Measurements from ENCODE around the gene PKD1L1.

PKD1L1 gene

DNA sequence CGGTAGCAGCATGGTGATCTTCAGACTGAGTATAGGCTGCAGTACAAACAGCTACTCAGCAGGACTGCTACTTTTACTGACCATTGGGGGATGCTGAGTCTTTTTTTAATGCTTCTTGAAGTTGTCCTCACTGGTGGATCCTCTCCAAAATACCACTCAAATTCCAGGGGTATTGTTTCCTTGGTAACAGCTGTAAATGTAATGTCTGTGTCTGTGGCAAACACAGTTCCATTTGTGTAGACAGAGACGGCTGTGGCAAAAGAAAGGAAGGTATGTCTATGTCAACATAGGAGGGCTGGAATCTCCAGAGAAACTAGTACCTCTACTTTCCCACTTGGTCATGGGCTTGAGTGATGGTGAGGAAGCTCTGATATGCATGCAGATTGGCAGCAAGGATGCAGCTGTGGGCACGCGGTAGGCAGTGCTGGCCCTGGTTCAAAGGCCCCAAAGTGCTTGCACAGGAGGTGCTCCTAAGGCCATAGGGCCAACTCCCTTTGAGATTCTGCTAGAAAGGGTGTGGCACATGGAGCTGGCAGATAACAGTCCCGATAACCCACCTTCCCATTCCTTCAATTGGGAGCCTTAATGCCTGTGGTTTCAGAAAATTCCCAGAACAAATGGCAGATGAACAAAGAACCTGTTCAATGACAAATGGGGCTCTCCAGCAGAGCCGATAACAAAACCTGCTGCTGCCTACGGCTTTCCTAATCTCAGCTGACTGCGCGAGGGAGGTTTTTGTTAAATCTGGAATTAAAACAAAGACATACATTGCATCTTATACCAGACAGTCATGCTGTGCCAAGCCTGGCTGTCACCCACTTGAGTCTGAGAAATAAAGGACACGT lies 43.0 kb downstream of the PKD1L1 start:
- no peak for DNase-seq (ENCODE audit: low read depth)

DNA sequence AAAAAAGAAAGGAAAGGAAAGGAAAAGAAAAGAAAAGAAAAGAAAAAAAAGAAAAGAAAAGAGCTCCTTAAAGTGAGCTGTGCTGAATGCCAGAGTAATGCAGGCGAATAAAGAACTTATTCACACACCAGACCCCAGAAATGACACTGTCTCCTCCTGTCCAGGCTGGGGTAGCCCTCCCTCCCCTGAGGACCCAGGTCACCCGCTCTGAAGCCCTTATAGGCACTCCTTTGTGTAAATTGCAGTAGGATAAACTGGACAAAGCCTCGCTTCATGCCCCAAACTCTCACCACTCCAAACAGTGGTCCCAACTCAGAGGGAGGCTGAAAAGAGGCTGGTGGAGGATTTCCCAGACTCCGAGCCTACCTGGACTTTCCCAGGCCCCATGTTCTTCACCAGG lies 46.3 kb downstream of the PKD1L1 start:
- DNase-seq (ENCODE audit: low read depth): no peak

DNA sequence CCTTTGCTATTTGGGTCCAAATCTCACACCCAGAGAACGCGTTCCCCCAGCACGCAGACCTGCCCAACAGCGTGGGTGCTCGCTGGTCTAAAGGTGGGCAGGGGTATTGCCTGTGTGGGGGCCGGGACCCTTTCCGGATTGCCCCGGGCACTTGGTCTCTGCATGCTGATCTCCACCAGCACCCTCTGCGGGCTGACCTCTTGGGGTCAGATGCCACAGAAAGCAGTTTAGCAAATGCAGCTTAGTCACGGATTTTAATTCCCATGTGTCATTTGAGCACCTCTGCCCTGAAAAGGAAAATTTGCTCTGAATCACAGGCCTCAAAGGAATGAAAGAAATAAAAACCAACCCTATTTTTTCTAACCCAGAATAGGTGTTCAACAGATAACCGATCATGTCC lies 46.7 kb downstream of the PKD1L1 start:
- DNase-seq (ENCODE audit: low read depth): no peak

DNA sequence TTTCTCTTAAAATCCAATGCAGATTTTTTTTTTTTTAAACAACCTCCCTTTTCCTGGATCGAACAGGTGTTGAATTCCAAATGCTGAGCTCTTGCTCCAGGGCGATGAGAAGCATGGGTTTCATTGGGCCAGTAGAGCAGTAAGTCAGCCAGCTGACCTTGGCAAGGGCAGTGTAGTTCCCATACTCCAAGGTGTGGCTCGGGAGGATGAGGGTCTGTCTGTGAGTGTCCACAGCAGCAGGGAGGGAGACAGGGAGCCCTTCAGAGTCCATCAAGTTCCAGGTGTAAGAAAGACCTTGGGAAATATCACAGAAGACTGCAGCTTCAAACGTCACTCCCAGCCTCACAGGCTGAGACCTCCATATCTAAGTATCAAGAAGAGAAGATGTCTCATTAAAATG lies 50.4 kb downstream of the PKD1L1 start:
- no peak for DNase-seq (ENCODE audit: low read depth)

DNA sequence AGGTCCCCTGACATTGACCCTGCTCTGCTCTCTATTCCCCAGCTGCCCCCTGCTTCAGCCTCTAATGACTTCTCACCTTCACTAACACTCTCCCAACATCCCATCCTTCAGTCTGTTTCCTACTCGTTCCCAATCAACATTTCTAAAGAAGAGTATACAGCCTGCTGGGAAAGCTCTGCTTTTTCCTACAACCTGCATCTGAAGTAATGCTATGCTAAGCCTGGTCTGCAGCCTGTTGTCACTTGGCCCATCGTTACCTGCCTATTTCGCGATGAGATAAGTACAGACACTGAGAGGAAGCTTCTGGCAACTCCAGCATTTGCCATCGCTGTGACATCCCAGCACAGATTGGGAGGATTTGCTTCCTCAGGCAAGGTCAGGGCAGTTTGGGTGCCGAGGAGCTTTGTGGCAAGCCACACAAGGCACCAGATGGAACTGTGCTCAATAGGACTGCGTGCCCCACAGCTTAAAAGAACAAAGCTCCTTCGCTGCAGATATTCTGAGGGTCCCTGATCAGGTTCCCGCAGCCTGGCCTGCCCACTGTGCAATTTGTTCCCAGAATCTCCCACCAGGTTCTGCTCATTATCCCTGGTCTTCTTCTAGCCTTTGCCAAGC lies 51.4 kb downstream of the PKD1L1 start:
- no peak for DNase-seq (ENCODE audit: low read depth)

DNA sequence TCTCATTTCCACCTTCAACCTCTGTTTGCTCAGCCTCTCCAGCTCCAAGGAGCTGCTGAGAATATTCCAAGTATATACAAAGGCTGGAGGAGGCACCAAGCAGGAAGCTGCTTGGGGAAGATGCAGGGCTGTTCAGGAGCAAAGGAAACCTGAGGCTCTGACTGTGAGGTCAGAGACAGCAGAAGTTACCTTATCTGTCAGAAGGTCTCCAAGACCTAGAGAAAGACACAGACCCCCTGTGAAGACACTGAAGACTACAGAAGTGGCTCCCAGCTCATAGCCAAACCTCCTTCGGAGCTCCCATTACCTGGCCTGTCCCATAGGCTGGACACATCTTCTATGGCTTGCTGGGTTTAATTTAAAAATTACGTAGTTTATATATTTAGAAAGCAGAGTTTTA lies 53.2 kb downstream of the PKD1L1 start:
- DNase-seq (ENCODE audit: low read depth): no peak

DNA sequence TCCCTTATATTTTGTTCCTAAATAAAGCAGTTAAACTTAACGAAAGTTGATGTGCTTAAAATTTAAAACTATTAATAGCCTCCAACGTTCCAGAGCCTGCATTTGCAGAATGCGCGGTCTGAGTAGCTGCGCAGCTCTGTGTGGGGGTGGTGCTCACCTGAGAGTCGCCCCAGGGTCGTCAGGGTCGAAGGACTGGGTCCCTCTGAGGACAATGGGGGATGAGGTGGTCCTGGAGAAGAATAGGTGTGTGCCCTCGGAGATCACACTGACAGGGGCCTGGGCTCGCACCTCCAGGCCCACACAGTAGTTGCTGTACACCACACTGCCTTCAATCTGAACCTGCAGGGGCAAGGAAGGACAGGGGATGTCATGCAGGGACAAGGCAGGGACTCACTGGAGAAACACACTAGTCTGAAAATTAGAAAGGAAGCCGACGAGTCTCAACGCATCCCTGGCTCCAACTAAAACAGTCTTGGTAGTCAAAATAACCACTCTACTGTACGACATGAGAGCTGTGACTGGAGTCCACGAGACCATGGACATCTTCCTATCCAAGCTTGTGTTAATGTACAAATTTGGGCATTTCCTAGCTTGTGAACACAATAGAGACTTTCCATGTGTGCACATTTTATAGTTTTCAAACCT lies 54.4 kb downstream of the PKD1L1 start:
- no peak for DNase-seq (ENCODE audit: low read depth)

DNA sequence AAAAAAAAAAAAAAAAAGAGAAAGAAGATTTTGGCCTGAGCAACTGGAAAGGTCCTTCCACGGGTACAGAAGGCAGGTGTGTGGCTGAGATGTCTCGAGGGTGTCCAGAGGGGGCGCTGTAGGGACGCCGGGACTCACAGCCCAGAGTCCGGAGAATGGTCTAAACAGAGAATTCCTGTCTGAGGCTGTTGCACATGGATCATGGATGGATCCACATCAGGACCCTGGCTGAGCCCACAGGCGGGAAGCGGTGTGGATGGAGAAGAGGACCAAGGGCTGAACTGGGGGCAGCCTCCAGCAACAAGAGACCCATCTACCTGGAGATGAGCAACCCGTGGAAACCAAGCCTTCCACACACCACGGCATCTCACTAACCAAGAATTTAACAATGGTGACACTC lies 55.0 kb downstream of the PKD1L1 start:
- no peak for DNase-seq (ENCODE audit: low read depth)

DNA sequence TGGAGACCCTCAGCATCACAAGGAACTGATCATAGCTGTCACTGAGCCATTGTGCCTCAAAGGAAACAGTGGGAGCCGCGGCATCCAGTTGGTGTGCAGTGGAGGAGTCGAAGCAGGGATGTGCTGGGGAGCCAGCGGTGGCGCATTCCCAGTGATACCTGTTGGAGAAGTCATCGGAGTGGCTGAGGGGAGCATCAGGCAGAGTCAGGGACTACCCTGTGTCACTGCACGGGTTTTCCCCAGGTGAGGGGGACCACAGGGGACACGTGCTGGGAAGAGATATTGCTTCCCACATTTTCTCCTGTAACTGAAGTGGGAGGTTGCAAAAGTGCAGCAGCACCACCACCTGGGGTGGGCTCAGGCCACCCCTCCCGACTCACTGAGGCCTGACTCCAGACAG lies 57.7 kb downstream of the PKD1L1 start:
- no peak for DNase-seq (ENCODE audit: low read depth)

DNA sequence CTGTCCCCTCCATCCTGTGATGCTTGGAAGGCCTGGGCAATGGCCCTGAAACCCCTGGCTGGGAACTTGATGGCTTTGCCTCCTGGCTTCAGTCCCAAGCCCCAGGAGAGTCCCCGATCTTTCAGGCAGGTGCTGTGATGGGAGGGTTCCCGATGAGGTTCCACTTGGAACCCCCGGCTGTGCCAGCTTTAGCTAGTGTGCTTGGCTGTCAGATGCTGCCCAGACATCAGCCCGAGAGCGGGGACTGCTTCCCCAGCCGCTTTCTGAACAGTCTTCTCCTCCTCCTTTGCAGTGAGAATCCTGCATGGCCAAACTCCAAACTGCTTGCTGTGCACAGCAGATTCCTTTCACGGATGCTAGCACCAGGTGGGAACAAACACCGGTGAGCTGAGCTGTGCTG lies 58.1 kb downstream of the PKD1L1 start:
- DNase-seq (ENCODE audit: low read depth): no peak

DNA sequence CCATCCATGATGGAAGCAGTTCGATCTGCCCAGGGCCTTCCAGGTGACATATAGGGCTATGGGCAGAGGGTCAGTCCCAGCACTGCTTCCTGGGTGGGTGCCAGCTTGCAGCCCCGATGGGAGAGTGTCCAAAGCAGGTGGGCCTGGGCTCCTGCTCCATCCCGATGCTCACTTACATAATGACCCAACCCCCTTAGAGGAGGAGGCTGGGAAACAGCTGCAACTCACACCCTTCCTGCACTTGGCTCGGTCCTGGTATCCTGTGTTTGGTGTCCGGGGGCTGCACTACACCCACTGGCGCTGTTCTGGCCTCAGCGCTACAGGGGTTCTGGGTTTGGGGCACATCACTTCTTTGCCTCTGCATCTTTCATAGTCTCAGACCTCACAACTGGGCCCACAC lies 58.5 kb downstream of the PKD1L1 start:
- DNase-seq (ENCODE audit: low read depth): no peak

DNA sequence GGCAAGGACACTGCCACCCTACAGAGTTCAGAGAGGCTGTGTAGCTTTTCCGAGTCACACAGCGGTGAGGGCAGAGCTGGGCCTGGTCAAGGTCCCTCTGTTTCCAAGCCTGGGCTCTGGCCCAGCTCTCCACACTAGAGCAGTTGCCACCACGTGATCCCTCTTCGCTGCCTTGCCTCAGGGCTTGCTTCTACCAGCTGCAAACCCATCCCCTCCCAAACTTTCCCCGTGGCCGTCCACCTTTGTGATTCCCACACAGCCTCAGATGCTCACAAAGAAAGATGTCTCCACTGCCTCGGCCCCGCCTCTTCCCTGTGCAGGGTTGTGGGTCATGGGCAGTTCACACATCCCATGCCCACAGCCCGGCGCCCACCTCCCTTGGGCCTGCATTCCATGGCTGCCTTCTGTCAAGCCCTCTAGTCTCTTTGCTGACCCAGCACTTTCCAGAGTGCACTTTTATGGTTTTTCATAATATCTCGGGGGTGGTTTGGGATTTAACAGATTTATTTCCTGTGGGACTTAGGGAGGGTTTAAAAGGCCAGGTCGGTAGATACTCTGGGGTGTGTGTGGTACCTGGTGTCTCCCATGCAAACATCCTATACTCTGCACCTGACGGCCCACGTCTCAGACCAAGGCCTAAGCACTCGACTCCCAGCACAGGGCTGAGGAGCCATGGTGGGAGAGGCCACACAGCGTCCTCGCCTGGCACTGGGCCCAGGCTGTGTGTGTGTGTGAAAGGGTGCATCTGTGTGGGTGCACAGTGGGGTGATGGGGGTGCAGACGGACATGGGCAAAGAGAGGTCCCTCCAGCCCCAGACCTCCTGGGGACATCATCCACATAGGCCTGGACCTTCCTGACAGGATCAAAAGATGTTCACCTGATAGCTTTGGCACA lies 59.6 kb downstream of the PKD1L1 start:
- no peak for DNase-seq (ENCODE audit: low read depth)

DNA sequence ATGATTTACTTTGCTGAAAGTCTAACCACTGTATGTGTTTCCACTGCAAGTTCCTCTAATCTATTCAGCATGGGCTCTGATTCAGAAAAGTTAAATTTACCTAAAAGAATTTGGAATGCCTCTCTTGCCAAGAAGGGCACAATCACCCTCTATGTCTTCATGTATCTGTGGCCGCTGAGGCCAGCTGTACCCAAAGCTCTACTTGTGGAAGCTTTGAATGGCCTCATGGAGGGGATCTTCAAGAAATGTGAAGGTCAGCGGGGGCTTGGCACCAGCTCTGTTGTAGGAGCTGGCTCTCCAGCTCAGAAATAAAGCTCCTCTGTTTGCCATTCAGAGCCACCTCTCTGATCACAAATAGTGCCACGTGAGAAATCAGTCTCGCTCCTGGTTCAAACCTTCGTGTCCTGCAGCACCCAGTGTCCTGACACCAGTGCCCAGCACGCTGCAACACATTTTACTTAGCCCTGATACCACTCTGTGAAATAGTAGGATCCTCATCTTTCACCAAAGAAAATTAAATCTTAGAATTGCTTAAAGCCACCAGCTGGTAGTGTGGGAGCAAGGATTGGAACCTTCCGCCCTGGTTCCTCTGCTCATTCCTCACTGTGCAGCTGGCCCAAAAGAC lies 61.1 kb downstream of the PKD1L1 start:
- DNase-seq (ENCODE audit: low read depth): no peak

DNA sequence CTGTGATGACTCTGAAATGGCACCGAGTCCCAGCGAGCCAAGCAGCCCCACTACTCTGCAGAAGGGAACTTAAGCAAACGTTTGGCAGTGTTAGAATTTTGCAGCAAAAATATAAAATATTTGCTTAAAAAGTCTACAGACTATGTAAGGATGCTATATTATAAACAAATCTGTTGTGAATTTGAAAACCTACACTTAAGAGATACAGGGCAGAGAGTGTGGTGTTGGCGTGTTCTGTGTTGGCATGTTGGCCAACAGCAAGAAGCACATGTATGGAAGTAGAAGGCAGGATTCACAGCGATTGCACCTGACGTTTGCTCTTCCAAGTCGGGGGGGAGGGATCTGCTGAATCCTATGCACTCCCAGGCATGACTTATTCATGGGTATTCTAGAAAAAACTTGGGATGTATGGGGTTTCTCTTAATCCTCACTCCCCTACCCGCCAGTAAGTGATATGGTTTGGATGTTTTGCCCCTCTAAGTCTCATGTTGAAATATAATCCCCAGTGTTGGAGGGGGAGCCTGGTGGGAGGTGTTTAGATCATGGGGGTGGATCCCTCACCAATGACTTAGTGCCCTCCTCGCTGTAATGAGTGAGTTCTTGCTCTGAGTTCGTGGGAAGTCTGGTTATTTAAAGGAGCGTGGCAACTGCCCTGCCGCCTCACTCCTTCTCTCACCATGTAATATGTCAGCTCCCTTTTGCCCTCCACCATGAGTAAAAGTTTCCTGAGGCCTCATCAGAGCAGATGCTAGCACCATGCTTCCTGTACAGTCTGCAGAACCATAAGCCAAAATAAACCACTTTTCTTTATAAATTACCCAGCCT lies 62.1 kb downstream of the PKD1L1 start:
- no peak for DNase-seq (ENCODE audit: low read depth)

DNA sequence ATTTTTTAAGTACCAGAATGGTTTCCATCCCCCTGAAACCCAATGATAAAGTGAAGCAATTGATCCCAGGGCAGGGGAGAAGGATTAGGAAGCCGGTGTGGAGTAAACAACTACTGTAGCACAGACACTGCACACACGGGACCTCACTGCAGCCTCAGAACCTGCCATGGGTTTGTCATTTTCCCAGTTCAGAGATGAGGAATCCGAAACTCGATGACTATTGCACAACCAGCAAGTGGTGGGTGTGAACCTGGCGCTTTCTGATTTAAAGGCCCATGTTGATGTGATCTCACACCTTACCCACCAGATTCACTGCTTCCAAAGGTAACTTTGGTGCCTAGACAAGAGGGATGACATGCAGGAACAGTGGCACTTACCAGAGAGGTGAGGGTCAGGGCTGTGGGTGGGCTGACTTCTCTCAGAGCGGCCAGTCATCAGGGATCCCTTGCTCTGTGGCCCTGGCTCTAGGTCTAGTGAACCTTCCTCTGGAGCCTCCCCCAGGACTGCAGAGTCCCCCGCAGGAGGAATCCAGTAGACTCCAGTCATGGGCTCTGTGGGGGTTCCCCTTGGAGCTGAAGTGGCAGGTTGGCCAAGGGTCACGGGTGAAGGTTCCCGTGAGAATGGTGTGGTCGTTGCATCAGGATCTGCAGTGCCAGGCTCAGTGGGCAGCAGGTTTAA lies 62.8 kb downstream of the PKD1L1 start:
- no peak for DNase-seq (ENCODE audit: low read depth)

DNA sequence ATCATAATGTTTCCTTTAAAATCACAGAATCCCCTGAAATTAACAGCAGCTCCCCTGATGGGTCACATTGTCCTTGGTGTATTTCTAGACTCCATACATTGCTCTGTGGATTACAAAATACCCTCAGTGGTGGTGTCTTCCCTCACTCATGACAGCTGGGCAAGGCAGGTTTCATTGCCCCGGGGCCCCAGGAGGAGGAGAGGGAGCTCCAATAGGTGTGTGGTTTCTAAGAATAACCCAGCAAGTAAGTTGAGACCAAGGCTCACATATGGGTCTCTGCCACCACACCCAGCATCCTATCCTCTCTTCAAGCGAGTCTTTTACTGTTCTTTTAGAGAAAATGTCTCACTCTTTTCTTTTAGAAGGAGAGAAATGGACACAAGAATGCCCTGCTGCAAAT lies 63.6 kb downstream of the PKD1L1 start:
- DNase-seq (ENCODE audit: low read depth): no peak

DNA sequence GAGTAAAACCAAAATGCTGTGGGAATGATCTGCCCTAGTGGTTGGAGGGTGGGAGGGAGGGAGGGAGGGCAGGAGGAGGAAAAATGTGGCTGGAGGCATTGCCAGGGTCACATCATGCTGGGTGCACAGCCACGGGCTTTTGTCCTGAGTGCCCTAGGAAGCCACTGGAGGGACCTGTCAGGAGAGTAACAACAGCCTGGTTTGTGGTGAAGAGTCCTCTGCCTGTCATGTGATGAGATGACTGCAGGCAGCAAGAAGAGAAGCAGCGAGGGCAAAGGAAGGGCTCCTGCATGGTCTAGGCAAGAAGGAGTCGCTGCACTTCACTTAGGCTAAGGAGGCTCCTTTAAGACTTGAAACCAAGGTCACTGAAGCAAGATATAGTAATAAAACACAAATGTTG lies 65.6 kb downstream of the PKD1L1 start:
- DNase-seq (ENCODE audit: low read depth): no peak

DNA sequence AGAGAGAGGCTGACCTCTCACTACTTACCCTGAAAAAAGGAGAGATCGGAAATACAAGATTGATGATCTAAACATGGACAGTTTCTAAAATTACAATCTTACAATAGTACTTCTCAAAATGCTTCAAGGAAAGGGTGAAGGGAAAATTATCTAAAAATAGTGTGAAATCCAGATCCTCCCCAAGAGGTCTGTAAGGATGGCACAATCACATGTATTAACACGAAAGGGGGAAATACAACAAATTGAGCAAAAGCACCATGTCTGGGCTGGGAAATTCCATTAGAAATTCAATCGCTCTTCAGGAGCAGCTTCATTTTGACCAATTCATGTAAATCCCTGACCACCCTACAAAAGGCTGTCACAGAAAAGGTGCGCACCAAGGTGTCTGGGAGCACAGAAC lies 67.0 kb downstream of the PKD1L1 start:
- no peak for DNase-seq (ENCODE audit: low read depth)

DNA sequence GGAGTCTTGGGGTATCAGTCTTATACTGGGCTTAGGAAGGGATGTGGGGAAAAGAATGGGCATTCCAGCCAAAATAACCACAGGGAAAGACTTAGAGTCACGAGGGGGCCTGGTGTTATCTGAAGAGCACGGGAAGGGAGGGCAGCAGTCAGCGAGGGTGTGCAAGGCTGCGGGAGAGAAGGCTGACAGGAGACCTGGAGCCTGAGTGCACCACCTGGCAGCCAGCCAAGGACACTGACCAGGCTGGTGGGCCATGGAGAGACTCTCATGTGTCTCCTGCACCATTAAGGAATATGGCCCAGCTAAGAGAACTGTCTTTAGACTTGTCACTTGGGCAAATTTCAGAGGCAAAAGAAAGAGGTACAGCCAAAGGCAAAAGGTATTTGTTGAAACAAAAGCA lies 69.6 kb downstream of the PKD1L1 start:
- no peak for DNase-seq (ENCODE audit: low read depth)

DNA sequence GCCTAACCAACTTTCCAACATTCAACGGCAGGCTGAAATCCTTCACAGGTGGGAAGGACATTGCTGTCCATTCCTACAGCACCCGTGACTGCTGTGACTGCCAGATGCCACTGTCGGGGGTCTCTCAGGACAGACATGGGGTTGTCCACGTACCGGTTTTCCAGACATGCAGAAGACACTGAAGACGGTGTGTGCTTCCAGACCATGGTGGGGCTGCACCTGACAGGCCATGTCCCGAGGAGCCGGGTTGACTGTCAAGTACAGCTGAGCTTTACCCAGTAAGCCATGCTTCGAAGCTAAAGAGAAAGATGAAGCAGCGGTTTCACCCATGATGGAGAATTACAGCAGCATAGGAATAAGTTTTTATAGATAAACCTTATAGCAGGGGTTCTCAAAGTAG lies 70.9 kb downstream of the PKD1L1 start:
- no peak for DNase-seq (ENCODE audit: low read depth)

Measured in stimulated activated CD8-positive, alpha-beta memory T cell treated with anti-CD3 and anti-CD28 coated beads, Interleukin-12 subunit alpha, Interleukin-12 subunit beta, amount 100 ng/mL, for 1 hour (primary cell).